Measurements from ENCODE around the gene CALD1.

CALD1 gene

DNA sequence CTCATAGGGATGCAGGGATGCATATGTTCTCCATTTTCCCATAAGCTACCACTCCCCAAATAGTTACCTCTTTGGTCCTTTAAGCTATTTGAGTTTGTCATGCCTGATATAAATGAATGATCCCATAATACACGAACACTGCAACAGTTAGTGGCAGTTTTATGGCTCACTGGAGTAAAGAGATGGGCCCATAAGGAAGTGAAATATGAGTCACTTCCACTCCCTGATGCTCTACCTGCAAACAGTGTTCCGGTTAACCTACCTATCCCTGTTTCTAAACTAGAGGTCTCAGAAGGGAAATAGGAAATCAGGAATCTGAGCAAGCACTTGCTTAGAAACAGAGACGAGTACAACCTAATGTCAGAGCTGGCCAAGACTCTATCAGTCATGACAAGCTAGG lies 71.7 kb downstream of the CALD1 start:
- Histone ChIP-seq H3K36me3 (ENCODE audit: control insufficient read depth, insufficient read depth, low read length) (no peaks in the 10 kb centered on the region), H3K27me3 (ENCODE audit: control insufficient read depth, insufficient read depth, low read length, poor library complexity, severe bottlenecking) (no peaks in the 10 kb centered on the region), H3K9me3 (ENCODE audit: control insufficient read depth, low read length) (no peaks in the 10 kb centered on the region), H3K4me1 (ENCODE audit: control insufficient read depth, insufficient read depth, low read length) (peaks cover 4% of the 10 kb centered on the region), H3K27ac (ENCODE audit: insufficient read depth, low read depth, low read length, poor library complexity, severe bottlenecking) (no peak overlapping the region), H3K4me3 (ENCODE audit: insufficient read depth, low read depth, low read length) (no peak overlapping the region)
- 95 to 99% methylated on average over 3 of the region's 3 CpGs for WGBS, 2 experiments

DNA sequence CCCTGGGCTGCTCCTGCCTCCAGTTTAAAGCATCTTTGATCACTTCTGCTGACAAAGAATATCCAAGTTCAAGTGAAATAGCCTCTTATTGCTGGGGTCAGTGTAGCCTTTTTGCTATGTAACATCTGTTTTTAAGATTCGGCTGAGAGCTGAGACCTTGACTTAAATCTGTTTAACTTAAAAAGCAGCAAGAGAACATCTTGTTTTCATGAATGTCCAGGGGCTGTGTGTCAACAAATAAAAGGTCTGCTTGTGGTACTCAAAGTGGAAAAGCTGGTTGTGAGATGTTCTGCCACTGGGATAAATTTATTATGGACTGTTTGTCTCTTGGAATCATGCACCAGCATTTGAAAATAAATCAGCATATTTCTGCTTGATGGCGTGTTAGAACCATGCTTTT lies 73.2 kb downstream of the CALD1 start:
- H3K4me1 ChIP-seq (ENCODE audit: control insufficient read depth, insufficient read depth, low read length): peaks cover 5% of the 10 kb centered on the region
- WGBS, 2 experiments: 92 to 98% methylated on average over 2 of the region's 2 CpGs
- H3K27me3 ChIP-seq (ENCODE audit: control insufficient read depth, insufficient read depth, low read length, poor library complexity, severe bottlenecking): no peaks in the 10 kb centered on the region
- no peak overlapping the region for H3K27ac ChIP-seq (ENCODE audit: insufficient read depth, low read depth, low read length, poor library complexity, severe bottlenecking)
- H3K4me3 ChIP-seq (ENCODE audit: insufficient read depth, low read depth, low read length): no peak overlapping the region
- no peaks in the 10 kb centered on the region for H3K36me3 ChIP-seq (ENCODE audit: control insufficient read depth, insufficient read depth, low read length)
- no peaks in the 10 kb centered on the region for H3K9me3 ChIP-seq (ENCODE audit: control insufficient read depth, low read length)

DNA sequence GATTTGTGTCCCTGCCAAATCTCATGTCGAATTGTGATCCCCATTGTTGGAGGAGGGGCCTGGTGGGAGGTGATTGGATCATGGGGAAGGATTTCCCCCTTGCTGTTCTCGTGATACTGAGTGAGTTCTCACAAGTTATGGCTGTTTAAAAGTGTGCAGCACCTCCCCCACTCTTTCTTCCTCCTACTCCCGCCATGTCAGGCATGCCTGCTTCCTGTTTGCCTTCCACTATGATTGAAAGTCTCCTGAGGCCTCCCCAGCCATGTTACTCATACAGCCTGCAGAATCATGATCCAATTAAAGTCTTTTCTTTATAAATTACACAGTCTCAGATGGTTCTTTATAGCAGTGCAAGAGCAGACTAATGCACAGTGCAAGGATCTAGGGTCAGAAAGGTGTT lies 75.4 kb downstream of the CALD1 start:
- Histone ChIP-seq H3K27ac (ENCODE audit: insufficient read depth, low read depth, low read length, poor library complexity, severe bottlenecking) (no peak overlapping the region), H3K4me1 (ENCODE audit: control insufficient read depth, insufficient read depth, low read length) (peaks cover 5% of the 10 kb centered on the region), H3K4me3 (ENCODE audit: insufficient read depth, low read depth, low read length) (no peak overlapping the region), H3K27me3 (ENCODE audit: control insufficient read depth, insufficient read depth, low read length, poor library complexity, severe bottlenecking) (no peaks in the 10 kb centered on the region), H3K9me3 (ENCODE audit: control insufficient read depth, low read length) (no peaks in the 10 kb centered on the region), H3K36me3 (ENCODE audit: control insufficient read depth, insufficient read depth, low read length) (no peaks in the 10 kb centered on the region)
- 85 to 90% methylated on average over 3 of the region's 3 CpGs for WGBS, 2 experiments

DNA sequence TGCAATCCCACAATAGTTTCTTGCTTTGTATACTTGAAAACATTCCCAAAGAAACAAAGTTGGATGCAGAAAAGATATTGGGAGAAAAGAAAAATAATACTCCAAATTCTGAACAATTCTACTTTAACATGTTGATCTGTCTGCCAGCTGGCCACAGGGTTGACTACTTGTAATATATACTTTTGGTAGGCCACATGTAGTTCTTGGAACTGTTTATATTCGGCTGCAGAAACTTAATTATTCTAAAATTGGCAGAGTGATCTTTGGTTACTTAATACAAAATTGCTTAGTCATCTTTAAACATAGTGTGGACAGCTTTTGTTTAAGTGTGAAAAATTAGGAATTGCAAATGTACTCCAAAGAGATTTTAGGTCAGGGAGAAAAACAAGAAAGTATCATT lies 76.0 kb downstream of the CALD1 start:
- H3K27me3 ChIP-seq (ENCODE audit: control insufficient read depth, insufficient read depth, low read length, poor library complexity, severe bottlenecking): no peaks in the 10 kb centered on the region
- peaks cover 5% of the 10 kb centered on the region for H3K4me1 ChIP-seq (ENCODE audit: control insufficient read depth, insufficient read depth, low read length)
- H3K9me3 ChIP-seq (ENCODE audit: control insufficient read depth, low read length): no peaks in the 10 kb centered on the region
- H3K4me3 ChIP-seq (ENCODE audit: insufficient read depth, low read depth, low read length): no peak overlapping the region
- WGBS, 2 experiments: 93 to 100% methylated on average over 1 of the region's 1 CpG
- H3K27ac ChIP-seq (ENCODE audit: insufficient read depth, low read depth, low read length, poor library complexity, severe bottlenecking): no peak overlapping the region
- H3K36me3 ChIP-seq (ENCODE audit: control insufficient read depth, insufficient read depth, low read length): no peaks in the 10 kb centered on the region

DNA sequence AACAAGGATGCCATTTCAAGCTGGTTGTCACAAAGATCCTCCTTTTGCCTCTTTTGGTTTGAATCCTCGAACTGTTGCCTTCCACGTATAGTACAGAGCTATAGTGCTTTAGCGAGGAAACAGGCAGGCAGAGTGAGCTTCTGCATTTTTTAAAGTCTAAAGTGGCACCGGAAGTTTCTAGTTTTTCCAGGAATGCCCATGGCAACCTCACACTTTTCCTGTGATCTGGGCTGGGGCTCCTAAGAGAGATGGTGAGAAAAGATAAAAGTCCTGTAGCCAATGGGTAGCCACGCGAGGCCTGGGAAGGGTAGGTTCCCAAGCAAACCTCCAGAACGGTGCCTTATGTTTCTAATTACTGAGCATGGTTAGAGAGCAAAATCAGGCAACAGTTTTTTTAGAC lies 76.7 kb downstream of the CALD1 start:
- Histone ChIP-seq H3K9me3 (ENCODE audit: control insufficient read depth, low read length) (no peaks in the 10 kb centered on the region), H3K4me3 (ENCODE audit: insufficient read depth, low read depth, low read length) (no peak overlapping the region), H3K36me3 (ENCODE audit: control insufficient read depth, insufficient read depth, low read length) (no peaks in the 10 kb centered on the region), H3K27me3 (ENCODE audit: control insufficient read depth, insufficient read depth, low read length, poor library complexity, severe bottlenecking) (no peaks in the 10 kb centered on the region), H3K4me1 (ENCODE audit: control insufficient read depth, insufficient read depth, low read length) (peaks cover 5% of the 10 kb centered on the region), H3K27ac (ENCODE audit: insufficient read depth, low read depth, low read length, poor library complexity, severe bottlenecking) (no peak overlapping the region)
- WGBS, 2 experiments: 87 to 88% methylated on average over 7 of the region's 7 CpGs

DNA sequence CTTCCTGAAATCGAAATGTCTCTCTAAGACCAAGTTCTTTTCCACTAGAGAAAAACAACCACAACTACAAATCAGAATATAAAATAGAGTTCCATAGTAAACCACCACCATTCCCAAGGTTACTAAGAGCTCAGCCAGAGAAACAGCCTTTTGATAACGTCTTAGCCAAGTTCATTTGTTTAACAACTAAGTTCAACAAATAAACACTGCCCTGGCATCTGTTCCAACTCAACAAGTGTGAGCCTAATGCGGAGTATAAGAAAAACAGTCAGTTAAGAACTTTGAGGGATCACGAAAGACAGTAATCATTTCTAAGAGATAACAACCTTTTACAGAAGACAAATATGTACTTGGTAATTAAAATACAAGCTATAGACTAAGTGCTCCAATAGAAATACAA lies 77.3 kb downstream of the CALD1 start:
- Histone ChIP-seq H3K27ac (ENCODE audit: insufficient read depth, low read depth, low read length, poor library complexity, severe bottlenecking) (no peak overlapping the region), H3K4me3 (ENCODE audit: insufficient read depth, low read depth, low read length) (no peak overlapping the region), H3K4me1 (ENCODE audit: control insufficient read depth, insufficient read depth, low read length) (peaks cover 5% of the 10 kb centered on the region), H3K9me3 (ENCODE audit: control insufficient read depth, low read length) (no peaks in the 10 kb centered on the region), H3K27me3 (ENCODE audit: control insufficient read depth, insufficient read depth, low read length, poor library complexity, severe bottlenecking) (no peaks in the 10 kb centered on the region), H3K36me3 (ENCODE audit: control insufficient read depth, insufficient read depth, low read length) (no peaks in the 10 kb centered on the region)
- WGBS, 2 experiments: 80 to 84% methylated on average over 4 of the region's 4 CpGs

DNA sequence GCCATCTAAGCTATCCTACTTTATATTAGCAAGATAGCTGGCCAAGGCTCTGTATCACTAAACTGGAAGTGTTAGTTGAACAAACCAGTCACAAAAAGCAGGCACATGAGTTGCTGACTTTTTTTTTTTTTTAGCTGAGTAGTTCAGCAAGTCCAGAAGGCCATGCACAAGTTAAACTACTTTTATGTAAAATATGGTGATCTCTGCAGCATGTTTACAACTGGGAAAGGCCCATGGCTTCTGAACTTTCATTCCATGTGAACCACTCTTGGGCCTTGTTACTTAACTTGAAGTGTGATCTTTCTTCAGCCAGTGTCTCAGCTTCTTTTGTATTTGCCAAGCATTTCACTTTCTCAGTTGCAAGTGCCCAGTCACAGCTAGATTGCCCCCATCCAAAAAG lies 78.5 kb downstream of the CALD1 start:
- H3K27me3 ChIP-seq (ENCODE audit: control insufficient read depth, insufficient read depth, low read length, poor library complexity, severe bottlenecking): no peaks in the 10 kb centered on the region
- H3K4me3 ChIP-seq (ENCODE audit: insufficient read depth, low read depth, low read length): no peak overlapping the region
- H3K27ac ChIP-seq (ENCODE audit: insufficient read depth, low read depth, low read length, poor library complexity, severe bottlenecking): no peak overlapping the region
- H3K4me1 ChIP-seq (ENCODE audit: control insufficient read depth, insufficient read depth, low read length): peaks cover 5% of the 10 kb centered on the region
- H3K36me3 ChIP-seq (ENCODE audit: control insufficient read depth, insufficient read depth, low read length): no peaks in the 10 kb centered on the region
- H3K9me3 ChIP-seq (ENCODE audit: control insufficient read depth, low read length): no peaks in the 10 kb centered on the region

DNA sequence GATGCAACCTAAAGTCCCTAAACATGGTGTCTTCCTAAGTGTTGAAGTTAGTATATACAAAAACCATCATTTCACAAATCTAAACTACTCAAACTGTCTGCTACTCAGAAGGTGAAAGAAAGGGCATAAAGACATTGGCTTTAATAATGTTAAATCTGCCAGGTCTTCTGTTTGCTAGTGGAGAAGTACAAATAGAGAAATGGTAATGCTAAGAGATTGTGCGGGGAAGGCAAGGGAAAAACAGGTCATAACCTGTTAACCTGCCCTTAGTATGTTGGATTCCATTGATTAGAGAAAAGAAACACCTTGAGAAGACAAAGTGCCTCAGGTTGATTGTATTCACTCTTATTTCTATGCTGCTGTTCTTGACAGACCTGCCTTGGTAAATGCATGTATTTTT lies 80.3 kb downstream of the CALD1 start:
- peaks cover 5% of the 10 kb centered on the region for H3K4me1 ChIP-seq (ENCODE audit: control insufficient read depth, insufficient read depth, low read length)
- H3K27ac ChIP-seq (ENCODE audit: insufficient read depth, low read depth, low read length, poor library complexity, severe bottlenecking): no peak overlapping the region
- WGBS, 2 experiments: 93 to 98% methylated on average over 1 of the region's 1 CpG

DNA sequence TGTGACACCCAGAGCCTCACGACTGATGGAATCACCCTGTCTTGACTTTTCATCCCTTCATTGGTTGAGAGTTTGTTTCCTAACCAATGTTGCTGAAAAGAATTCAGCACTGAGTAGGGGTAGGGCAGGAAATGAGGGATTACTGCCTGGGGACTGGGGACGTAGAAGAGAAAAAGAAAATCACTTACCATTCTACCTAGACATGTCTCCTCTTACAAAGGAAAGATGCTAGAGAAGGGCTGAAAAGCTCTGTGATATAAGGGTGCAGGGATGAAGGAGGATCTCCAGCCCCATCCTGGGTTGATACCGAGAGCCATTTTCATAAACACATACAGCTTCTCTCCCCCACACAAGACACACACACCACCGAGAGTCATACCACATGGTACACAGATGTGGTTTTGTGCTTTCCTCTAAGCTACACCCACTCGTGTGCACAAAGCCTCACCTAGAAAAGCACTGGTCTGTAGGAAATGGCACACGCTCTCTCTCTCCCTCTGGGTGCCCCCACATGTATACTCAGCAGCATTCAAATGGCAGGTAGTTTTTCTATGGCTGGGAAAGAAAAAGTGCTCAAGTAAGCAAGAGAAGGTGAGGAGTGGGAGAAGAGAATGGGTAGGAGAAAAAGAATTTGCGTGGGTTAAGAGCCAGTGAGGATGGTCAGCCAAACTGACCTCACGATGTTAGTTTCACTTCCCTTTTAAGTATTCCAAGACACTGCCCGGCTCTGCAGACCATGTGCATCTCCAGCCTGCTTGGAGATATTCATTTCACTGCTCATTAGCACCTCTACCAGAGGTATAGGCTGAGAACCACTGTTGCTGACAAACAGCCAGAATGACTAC lies 85.8 kb downstream of the CALD1 start:
- no peak overlapping the region for H3K27ac ChIP-seq (ENCODE audit: insufficient read depth, low read depth, low read length, poor library complexity, severe bottlenecking)
- no peak overlapping the region for H3K4me3 ChIP-seq (ENCODE audit: insufficient read depth, low read depth, low read length)
- peaks cover 4% of the 10 kb centered on the region for H3K4me1 ChIP-seq (ENCODE audit: control insufficient read depth, insufficient read depth, low read length)
- no peaks in the 10 kb centered on the region for H3K36me3 ChIP-seq (ENCODE audit: control insufficient read depth, insufficient read depth, low read length)
- H3K9me3 ChIP-seq (ENCODE audit: control insufficient read depth, low read length): no peaks in the 10 kb centered on the region
- WGBS, 2 experiments: 84 to 86% methylated on average over 8 of the region's 9 CpGs
- no peaks in the 10 kb centered on the region for H3K27me3 ChIP-seq (ENCODE audit: control insufficient read depth, insufficient read depth, low read length, poor library complexity, severe bottlenecking)

More for the DNA sequence above, 80.3 kb downstream of the CALD1 start:
- no peaks in the 10 kb centered on the region for H3K36me3 ChIP-seq (ENCODE audit: control insufficient read depth, insufficient read depth, low read length)
- H3K4me3 ChIP-seq (ENCODE audit: insufficient read depth, low read depth, low read length): no peak overlapping the region
- no peaks in the 10 kb centered on the region for H3K9me3 ChIP-seq (ENCODE audit: control insufficient read depth, low read length)
- no peaks in the 10 kb centered on the region for H3K27me3 ChIP-seq (ENCODE audit: control insufficient read depth, insufficient read depth, low read length, poor library complexity, severe bottlenecking)

DNA sequence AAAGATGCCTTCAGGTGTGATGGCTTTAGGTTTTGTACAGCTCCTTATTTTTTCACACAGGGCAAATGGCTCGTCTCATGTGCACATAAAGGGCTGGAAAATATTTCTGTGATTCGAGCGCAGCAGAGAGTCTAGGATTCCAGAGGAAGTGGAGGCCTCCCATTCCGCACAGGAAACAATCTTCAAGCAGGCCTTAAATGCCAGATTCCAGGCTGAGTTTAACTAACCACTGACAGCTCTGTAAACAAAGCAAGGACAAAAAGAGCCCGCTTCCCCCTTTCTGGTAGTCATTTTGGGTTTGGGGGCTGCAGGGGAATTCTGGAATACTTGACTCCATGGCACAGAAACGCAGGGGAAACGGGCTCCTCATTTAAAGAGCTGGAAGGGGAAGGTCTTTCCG lies 87.2 kb downstream of the CALD1 start:
- H3K27ac ChIP-seq (ENCODE audit: insufficient read depth, low read depth, low read length, poor library complexity, severe bottlenecking): no peak overlapping the region
- WGBS, 2 experiments: 81 to 84% methylated on average over 8 of the region's 8 CpGs
- no peaks in the 10 kb centered on the region for H3K36me3 ChIP-seq (ENCODE audit: control insufficient read depth, insufficient read depth, low read length)
- no peak overlapping the region for H3K4me3 ChIP-seq (ENCODE audit: insufficient read depth, low read depth, low read length)
- H3K4me1 ChIP-seq (ENCODE audit: control insufficient read depth, insufficient read depth, low read length): peaks cover 4% of the 10 kb centered on the region
- no peaks in the 10 kb centered on the region for H3K27me3 ChIP-seq (ENCODE audit: control insufficient read depth, insufficient read depth, low read length, poor library complexity, severe bottlenecking)
- no peaks in the 10 kb centered on the region for H3K9me3 ChIP-seq (ENCODE audit: control insufficient read depth, low read length)

Measured in ectodermal cell (in vitro differentiated cells).